Stimulated activated CD8-positive, alpha-beta memory T cell treated with anti-CD3 and anti-CD28 coated beads, Interleukin-12 subunit alpha, Interleukin-12 subunit beta, amount 100 ng/mL, for 24 hours (primary cell): Measurements from ENCODE around the gene FAM20C.

Experiments used
- DNase-seq: peaks from one replicate; pipeline ENCODE4 v3.0.0-alpha.2; 2020; ENCODE audit errors: extremely low read depth

FAM20C gene

GRCh38 chr7:272631-273030 lies 80.3 kb downstream of the FAM20C start:
- no peak for DNase-seq

- no peak for DNase-seq
Observed at GRCh38 chr7:273327-273726, 81.0 kb downstream of the FAM20C start.

GRCh38 chr7:274266-274665 lies 81.9 kb downstream of the FAM20C start:
- DNase-seq, result no peak

- DNase-seq, result no peak
Observed at GRCh38 chr7:276230-276835, 84.0 kb downstream of the FAM20C start.

GRCh38 chr7:277228-277627 lies 84.9 kb downstream of the FAM20C start:
- no peak for DNase-seq

GRCh38 chr7:278081-278480 lies 85.7 kb downstream of the FAM20C start:
- no peak for DNase-seq

- DNase-seq, result no peak
Observed at GRCh38 chr7:279821-280220, 87.5 kb downstream of the FAM20C start.

GRCh38 chr7:280461-280860 lies 88.1 kb downstream of the FAM20C start:
- DNase-seq, result no peak

- no peak for DNase-seq
Observed at GRCh38 chr7:281637-282036, 89.3 kb downstream of the FAM20C start.

- DNase-seq, result no peak
Observed at GRCh38 chr7:282621-283020, 90.2 kb downstream of the FAM20C start.

- DNase-seq, result no peak
Observed at GRCh38 chr7:284762-285722, 92.7 kb downstream of the FAM20C start.

- no peak for DNase-seq
Observed at GRCh38 chr7:285731-286130, 93.4 kb downstream of the FAM20C start.

GRCh38 chr7:286266-286665 lies 93.9 kb downstream of the FAM20C start:
- no peak for DNase-seq

- DNase-seq, result no peak
Observed at GRCh38 chr7:288671-289101, 96.3 kb downstream of the FAM20C start.

- no peak for DNase-seq
Observed at GRCh38 chr7:289209-289755, 96.9 kb downstream of the FAM20C start.

- no peak for DNase-seq
Observed at GRCh38 chr7:289756-290553, 97.6 kb downstream of the FAM20C start, which contains the start of gene FOXL3. Gene FOXL3 (plus strand): TSS chr7:290170. CDS start chr7:290170, 0 bp downstream.

- no peak for DNase-seq
Observed at GRCh38 chr7:290554-291372, 98.4 kb downstream of the FAM20C start.

GRCh38 chr7:291373-292092 lies 99.2 kb downstream of the FAM20C start:
- DNase-seq, result no peak

- DNase-seq, result no peak
Observed at GRCh38 chr7:292226-292625, 99.9 kb downstream of the FAM20C start.

- DNase-seq, result no peak
Observed at GRCh38 chr7:292826-293225, 100.5 kb downstream of the FAM20C start.
